Activated CD4-positive, alpha-beta T cell treated with anti-CD3 and anti-CD28 coated beads, Interleukin-2, amount 50 U/mL, for 4 hours (primary cell): ENCODE data around the gene CYBC1.

Experiments
- DNase-seq, 2 experiments: peaks; one replicate each; pipeline ENCODE4 v3.0.0-alpha.2; 2020

The CYBC1 gene

DNA sequence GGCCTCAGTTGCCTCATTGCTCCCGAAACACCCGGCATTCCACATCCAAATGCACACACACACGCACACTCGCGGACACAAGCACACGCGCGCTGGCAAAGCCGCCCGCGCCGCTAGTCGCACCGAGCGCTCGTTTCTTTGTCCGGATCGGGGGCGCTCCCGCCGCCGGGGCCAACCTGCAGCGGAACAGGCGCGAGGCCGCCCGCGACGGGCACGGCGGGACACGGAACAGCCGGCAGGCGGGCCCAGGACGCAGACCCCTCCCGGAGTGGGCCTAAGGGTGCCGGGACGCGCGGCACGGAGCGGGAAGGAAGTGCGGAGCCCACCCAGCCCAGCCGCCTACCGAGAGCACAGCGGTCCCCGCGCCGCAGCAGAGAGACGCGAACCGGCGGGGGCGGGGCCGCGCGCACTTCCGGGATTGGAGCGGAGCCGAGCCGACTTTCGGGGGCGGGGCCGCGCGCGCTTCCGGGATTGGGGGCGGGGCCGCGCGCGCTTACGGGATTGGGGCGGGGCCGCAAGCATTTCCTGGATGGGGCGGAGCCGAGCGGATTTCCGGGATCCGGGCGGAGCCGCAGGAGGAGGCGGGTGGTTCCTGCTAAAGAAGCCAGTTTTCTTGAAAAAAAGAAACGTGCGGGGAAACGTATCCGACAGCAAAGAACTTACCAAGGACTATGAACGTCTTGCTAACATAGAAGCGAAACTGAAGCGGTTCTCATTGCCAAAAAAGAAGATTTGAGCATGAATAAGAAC is at the start of gene CYBC1:
CYBC1 (minus strand) TSS at position 396 of the 750 bp plus-strand sequence. CDS start 1,498 bp downstream, outside the sequence.
- DNase-seq, result peak; percentile 93

DNA sequence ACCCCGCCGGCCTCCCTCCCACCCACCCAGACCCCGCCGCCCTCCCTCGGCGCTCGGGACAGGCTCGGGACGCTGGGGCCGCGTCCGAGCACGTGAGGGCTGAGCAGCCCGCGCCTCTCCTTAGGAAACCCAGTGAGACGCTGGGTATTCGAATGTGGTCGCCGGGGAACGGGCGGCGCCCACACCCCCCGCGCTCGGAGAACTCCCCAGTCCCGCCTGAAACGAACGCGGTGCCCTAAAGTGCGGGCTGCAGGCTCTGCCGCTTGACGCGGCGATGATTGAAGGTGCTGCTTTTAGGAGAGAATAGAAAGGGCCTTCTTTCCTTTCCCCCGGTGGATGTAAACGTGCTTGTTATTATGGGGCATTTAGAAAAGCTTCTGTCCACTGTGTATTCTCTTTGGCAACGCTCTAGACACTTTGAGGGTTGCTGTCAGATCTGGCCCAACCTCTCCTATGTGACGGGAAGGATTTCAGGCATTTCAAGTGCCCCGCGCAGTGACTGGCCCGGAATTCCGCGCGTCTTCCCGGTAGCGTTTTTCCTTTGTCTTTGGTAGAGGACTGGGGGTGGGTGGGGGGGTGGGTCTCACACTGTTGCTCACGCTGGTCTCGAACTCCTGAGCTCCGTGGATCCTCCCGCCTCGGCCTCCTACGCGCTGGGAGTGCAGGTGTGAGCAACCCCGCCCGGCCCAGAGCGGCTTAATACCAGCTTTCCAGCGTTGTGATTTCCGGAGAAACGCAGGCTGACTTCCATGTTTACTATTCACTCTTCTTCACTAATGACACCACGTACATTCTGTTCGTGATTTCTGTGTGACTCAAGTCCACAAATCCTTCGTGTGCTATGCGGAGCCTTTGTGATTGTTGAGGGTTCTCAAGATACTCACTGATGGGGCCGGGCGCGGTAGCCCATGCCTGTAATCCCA is 47.2 kb upstream of the CYBC1 start:
- peak in 1 of 2 experiments; percentile 29 for DNase-seq

DNA sequence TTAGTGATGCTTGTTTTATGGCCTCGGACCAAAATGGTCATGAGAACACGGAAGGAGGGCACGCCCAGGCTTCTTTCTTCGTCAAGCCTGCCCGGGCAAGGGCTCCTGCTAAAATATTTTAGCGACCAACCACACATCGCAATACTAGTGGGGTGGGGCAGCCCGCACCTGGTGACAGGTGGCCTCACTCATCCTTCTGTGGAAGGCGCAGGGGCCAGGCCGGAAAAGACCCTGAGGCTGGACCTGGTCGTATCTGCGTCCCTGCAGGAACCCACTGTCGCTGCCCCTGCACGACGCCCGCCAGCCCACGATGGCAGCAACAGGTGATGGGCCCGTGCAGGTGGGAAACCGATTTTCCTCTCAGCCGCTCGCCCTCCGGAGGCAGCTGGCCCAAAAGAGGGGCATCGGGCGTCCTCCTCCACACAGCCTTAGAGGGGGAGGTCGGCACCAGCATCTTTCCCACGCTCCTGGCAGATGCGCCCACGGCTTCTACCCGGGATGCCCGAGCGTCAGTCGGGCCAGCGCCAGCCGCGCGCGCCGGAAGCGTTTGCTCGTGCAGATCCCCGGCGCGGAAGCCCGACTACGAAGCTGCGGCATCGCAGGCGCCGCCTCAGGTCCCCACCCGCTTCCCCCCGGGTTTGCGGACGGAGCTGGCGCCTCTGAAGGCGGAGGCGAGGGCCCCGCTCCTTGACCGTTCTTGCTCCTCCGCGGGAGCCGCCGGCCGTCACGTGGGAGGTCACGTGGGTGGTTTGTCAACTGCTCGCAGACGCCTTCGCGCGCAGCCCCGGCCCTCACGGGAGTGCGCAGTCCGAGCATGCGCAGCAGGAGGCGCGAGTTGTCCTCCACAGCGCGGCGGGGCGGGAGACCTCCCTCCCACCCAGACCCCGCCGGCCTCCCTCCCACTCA is 46.2 kb upstream of the CYBC1 start:
- DNase-seq, result peak; percentile 79 to 82

DNA sequence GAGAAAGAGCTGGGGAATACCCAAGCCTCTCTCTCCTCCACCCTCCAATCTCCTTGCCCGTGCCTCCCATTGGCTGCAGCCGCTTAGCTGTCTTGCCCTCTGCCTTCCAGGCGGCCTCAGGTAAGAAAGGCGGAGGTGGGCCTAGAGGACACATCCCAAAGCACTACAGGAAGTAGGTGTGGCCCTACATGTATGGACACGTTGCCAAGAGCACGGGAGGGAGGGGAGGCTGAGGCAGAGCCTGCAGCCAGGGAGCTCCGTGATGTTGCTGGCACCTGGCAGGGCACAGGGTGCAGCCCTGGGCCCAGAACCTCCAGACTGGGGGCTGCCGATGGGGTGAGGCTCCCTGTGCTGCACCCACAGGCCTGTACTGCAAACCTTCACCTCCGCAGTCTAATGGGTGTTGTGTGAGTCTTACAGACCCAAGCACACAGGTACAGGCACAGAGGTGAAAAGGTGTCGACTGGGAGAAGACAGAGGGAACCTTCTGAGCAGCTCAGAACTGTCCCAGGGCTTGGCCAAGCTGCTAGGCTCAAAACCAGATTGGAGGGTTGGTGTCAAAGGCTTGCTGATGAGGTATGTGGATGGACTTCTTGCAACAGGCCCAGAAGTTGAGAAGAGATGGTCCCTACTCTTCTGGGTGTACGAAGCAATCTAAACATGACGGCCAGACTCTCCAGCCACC is 45.4 kb upstream of the CYBC1 start:
- no peak for DNase-seq

DNA sequence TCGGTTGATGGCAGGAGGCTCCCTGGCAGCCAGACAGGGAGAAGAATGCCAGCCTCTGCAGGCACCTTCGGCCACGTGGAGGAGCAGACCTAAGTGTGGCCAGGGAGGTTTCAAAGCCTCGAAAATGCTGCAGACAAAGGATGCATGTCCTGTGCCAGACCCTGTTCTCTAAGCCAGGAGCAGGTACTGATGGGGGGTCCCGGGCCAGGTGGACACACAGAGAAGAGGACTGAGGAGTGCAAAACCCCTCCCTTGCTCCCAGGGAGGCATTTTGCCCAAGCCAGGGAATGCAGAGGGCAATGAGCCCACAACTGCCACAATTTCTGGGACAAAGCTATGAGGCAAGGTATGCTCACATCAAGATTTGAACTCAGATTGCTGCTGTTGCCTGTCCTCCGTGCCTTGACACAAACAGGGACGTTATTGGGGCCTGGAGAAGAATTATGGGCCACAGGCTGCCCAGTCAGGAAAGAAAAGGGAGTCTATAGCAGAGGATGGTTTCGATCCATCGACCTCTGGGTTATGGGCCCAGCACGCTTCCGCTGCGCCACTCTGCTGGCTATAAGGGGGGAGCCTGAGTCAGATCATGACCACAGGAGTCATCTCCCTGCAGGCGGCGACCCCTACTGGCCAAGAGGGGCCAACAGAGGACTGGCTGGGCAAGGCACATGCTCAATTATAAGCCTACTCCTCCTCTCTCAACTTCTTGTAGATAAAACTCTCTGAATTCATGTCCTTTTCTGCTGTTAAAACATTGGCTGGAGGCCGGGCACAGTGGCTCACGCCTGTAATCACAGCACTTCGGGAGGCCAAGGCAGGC is 43.9 kb upstream of the CYBC1 start:
- DNase-seq, result peak; percentile 81 to 82

DNA sequence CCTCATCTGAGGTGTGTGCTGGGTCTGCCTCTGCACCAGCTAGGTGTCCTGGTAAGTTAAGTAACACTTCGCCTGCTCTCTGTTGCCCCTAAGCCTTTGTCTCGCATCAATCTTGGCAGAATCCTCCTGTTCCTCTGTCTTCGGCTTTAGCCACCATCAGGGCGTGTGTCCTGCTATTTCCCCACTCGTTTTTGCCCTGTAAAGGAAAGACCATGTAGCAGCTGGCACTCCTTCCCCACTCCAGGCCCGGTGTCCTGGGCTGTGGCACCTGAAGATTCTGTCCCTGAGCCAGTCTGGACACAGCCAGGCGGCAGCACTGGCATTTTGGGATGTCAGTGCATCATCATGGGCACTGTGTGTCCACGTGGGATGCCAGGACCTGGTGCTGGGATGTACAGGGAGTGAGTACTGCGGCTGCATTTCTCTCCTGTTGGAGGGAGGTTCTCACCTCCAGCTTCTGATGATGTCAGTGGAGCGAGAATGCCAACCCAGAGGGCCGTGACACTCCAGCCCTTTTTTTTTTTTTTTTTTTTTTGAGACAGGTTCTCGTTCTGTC is 42.8 kb upstream of the CYBC1 start:
- no peak for DNase-seq

DNA sequence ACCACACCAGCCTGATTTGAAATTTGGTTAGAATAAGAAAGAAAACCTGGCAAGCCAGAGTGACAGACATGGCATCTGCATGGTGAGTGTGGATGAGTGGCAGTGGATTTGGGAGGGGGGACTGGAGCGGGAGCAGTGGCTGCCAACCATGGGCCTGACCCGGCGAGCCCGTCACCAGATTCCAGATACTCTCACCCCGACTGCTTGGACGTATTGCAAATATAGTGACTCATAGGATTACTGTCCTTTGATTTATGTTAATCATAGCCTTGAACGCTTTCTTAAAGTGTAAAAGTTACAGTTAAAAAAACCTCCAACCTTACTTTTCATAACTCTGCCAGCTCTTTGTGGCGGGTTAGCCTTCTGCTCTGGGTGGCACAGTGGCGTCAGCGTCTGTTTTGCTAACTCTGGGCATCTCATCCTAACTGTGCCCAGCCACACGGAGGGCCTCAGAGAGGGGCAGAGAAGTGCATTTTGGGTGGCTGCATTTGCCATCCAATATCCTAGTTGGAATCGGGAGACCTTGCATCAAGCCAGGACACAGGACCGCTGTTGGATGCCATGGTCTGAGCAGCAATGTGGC is 42.2 kb upstream of the CYBC1 start:
- no peak for DNase-seq

DNA sequence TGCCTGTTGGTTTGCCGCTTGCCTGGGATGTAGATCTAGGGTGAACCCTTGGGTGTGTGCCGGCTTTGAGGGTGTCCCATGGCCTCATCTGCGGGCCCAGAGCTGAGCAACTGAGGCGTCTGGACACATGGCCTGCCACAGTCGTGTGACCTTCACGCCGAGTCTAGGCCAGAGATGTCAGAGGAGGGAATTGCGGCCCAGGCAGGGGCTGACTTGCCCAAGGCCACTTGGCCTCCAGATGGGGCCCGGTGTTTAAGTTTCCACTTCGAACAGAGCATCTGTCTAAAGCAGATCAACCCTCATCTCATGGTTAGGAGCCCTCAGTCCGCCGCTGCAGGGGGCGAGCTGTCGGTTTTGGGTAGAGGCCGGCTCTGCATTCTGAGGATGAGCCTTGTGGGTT is 41.0 kb upstream of the CYBC1 start:
- DNase-seq, result no peak

DNA sequence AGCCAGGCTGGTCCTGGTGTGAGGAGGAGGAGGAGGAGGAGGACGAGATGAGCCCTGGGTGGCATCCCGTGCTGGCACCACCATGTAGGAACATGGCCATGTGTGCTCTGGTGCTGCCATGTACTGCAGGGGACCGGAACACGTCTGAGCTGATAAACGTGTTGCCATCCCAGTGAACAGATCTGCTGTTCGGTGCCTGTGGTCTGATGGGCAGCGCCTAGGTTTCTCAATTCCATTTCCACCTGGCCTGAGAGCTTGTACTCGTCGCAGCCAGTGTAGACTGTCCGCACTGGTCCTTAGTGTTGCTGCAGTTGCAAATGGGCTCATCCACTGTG is 40.6 kb upstream of the CYBC1 start:
- no peak for DNase-seq

DNA sequence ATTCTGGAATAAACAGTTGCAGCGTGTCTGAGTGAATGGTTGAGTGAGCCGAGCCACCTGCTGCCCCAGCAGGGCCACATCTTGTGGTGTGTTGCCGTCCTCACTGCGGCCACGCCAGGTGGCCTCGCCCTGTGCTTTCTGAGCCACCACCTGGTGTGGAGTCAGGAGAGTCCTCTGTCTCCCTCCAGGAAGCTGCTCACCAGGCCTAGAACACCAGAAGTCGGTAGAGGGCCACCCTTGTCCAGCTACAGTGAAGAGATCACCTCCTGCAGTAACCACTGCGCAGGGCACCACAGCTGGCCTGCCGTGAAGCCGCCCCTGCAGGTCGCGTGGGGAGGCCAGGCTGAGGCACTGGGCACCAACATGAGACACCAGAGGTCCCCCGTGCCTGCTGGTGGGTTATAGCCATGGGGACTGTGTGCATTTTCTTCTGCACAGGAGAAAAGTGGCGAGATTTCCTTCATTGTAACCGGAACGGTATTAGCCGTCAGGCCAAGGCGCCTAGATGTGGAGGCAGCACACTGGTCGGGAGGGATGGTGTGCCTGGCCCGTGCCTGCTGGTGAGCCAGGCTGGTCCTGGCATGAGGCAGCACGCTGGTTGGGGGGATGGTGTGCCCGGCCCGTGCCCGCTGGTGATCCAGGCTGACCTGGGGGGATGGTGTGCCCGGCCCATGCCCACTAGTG is 40.1 kb upstream of the CYBC1 start:
- no peak for DNase-seq

DNA sequence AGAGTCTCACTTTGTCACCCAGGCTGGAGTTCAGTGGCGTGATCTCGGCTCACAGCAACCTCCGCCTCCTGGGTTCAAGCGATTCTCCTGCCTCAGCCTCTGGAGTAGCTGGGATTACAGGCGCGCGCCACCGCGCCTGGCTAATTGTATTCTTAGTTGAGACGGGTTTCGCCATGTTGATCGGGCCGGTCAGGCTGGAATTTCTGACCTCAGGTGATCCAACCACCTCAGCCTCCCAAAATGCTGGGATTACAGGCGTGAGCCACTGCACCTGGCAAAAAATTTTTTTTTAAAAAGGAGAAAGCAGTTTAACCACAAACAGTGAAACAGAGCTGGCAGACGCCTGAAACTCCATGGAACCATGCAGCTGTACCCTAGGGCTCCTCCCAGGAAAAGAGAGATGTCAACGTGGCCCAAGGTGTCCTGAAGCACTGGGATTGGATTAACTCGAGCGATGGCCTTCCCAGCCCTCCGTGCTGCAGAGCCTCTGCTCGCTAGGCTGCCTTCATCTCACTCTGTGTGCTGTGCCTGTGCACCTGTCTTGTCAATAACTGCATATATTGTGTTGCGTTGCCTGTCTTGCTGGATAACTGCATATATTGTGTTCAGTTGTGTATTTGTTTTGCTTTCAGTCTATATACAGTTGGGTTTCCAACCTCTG is 39.4 kb upstream of the CYBC1 start:
- no peak for DNase-seq

DNA sequence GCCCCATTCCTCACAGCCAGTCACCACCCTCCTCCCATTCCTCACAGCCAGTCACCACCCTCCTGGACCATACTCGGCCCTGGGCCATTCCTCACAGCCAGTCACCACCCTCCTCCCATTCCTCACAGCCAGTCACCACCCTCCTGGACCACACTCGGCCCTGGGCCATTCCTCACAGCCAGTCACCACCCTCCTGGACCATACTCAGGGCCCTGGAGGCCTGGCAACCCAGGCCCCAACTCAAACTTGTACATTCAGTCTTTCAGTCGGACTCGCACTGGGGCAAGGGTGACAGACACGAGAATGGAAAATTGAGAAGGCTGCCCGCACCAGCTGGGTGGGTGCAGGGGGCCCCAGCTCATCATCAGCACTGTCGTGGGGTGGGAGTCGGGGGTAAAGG is 38.6 kb upstream of the CYBC1 start:
- no peak for DNase-seq

DNA sequence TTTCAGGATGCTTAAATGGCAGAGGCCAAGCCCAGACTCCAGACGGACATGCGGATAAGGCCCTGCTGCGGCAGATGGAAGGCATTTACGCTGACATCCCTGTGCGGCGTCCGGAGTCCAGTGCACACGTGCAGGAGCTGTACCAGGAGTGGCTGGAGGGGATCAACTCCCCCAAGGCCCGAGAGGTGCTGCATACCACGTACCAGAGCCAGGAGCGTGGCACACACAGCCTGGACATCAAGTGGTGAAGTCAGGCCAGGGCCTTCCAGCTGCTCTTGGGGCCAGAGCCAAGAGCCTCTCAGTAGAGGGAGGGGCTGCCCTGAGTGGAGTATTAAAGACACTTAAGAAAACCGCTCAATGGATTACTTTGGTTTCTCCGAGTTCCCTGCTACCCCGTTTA is 37.4 kb upstream of the CYBC1 start:
- DNase-seq, result no peak

DNA sequence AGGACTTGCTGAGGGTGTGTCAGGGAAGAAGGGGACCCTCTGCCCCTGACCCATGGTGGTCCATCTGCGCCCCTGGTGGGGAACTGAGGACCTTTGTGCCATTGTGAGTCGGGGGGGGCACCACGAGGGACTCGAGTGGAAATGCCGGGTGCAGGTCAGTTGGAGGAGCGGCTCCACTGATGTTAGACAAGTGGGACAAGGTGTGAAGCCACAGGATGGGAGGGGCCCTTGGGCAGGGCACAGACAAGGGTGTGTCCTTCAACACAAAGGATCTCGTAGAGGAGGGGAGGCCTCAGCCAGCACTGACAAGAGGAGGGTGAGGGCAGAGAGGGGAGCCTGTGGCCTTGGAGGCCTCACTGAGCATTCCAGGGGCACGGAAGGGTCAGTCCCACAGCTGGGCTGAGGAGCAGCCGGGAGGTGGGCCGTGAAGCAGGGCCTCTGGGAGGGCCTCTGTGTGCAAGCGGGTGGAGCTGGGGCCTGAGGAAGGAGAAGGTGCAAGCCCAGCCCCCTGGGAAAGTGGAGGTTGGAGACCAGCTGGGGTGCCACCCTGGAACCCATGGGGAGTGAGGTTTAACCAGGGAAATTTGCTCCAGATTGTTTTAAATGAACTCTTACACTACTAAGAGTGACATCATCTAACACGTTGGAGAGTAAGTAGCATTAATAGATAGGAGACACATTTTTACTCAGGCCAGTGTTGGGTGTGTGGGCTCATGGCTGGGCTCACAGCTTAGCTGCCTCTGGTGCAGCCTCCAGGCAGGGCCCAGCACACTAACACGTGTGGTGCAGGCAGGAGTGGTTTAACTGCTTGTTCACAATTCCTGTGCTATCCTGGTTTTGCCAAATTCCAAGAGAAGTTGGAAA is 35.9 kb upstream of the CYBC1 start:
- no peak for DNase-seq

DNA sequence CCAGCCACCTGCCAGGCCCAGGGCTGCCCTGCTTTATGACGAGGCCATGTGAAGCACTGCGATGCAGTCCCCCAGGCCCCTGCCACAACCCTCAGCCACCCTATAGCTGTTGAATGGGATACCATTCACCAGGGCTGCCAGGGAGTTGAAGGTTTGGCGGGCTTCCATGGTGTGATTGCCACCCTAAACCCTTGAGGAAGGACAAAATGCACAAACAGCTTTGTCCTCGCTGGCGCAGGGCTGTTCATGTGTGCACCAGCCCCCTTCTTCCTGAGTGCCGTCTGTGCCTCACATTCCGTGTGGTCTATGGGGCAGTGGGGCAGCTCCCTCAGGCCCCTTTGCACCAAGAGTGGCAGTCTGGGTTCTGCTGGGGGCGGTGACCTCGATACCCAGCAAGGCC is 33.3 kb upstream of the CYBC1 start:
- no peak for DNase-seq

DNA sequence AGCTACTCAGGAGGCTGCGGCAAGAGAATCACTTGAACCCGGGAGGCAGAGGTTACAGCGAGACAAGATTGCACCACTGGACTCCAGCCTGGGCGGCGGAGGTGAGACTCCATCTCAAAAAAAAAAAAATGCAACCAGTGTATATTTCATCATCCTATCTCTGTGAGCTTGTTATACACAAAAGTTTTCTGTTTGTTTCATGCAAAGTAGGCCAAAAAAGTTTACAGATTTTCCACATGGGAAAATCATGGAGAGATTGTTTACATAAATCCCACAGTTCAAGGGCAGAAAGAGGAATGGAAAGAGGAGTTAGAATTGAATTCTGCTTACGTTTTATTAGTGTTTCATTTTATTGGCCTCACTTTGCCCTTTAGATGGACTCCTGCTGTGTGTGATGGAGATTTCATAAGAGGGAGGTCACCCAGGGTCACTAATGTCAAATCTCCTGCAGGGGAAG is 32.7 kb upstream of the CYBC1 start:
- DNase-seq, result no peak

DNA sequence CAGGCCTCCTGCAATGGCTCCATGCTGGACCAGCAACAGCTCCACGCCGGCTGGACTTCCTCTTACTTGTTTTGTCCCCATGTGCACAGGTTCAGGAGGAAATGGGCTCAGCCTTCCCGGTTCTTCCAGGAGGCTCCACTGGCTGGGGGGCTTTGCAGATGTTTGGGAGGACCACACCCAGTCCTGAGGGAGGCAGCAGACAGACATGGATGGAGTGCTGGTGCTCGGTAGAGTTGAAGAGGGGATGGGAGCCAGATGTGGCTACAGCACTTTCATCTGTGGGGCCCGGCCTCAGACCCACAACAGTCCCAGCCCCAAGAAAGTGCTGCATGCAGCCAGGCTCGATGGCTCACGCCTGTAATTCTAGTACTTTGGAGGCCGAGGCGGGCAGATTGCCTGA is 29.8 kb upstream of the CYBC1 start:
- DNase-seq, result no peak

DNA sequence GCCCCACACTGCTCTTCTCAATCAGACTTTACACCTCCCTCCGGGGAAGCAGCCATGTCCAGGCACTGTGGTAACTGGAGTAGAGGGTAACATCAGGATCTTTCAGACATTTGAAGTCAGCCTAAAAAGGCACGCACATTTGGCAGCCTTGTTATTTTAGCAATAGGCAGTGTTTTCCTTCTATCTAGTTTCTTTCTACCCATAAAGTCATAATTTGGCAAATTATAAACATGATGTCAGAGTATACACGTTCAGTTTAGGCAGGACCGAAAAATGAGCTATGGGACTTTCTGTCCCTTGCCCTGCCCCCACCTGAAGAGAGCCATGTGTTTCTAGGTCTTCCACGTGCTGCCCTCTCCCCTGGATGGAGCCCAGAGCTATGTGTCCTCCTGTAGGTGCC is 29.1 kb upstream of the CYBC1 start:
- DNase-seq, result no peak

DNA sequence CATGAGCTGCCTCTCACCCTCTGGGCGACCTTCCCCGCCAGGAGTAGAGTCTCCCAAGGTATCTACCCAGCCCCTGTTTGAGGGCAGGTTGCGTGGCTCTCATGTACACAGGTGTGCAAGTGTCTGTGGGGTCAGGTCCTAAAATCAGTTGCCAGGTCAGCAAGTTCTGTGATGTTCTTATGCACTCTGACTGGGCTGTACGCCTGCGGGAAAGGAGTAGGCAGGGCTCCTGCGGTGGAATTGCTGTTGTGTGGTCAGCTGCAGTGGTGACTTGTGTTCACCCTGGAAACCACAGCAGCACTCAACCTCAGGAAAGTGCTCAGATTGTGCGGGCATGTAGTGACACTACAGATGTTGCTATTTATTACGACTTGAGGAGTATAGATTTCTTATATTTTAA is 27.4 kb upstream of the CYBC1 start:
- DNase-seq, result no peak
